Lower leg skin (tissue), 3 donors: ENCODE measurements around the gene CEACAM1.

Source experiments
- POLR2A ChIP-seq, 2 donors: fragments of 450-650 bp; IDR thresholded peaks; one replicate each; pipeline ENCODE4 v1.6.1; 2016 to 2017; ENCODE audit warnings: antibody characterized with exemption in 2 of 2, mild to moderate bottlenecking in 1 of 2, moderate library complexity in 1 of 2
- TF ChIP-seq, protein P1 (sequence below), 3 donors: fragments of 450-650 bp; IDR thresholded peaks; one replicate each; pipeline ENCODE4 v1.5.1; 2016; ENCODE audit warnings: antibody characterized with exemption in 3 of 3, mild to moderate bottlenecking in 3 of 3, moderate library complexity in 2 of 3

DNA sequence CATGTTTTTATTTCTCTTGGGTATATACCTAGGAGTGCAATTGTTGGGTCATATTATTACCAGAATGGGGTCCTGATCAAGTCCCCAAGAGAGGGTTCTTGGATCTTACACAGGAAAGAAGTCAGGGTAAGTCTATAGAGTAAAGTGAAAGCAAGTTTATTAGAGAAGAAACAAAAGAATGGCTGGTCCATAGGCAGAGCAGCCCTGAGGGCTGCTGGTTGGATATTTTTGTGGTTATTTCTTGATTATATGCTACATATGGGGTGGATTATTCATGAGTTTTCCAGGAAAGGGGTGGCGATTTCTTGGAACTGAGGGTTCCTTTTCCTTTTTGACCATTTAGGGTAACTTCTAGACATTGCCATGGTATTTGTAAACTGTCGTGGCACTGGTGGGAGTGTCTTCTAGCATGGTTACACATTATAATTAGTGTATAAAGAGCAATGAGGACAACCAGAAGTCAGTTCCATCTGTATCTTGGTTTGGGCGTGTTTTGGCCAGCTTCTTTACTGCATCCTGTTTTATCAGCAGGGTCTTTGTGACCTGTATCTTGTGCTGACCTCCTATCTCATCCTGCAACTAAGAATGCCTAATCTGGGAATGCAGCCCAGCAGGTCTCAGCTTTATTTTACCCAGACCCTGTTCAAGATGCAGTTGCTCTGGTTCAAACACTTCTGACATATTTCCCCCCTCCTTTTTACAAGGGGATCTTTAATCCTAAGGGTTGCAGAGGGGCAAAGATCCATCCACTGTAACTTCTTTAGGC, 41.1 kb downstream of the CEACAM1 start:
- TF ChIP-seq, protein P1, sequence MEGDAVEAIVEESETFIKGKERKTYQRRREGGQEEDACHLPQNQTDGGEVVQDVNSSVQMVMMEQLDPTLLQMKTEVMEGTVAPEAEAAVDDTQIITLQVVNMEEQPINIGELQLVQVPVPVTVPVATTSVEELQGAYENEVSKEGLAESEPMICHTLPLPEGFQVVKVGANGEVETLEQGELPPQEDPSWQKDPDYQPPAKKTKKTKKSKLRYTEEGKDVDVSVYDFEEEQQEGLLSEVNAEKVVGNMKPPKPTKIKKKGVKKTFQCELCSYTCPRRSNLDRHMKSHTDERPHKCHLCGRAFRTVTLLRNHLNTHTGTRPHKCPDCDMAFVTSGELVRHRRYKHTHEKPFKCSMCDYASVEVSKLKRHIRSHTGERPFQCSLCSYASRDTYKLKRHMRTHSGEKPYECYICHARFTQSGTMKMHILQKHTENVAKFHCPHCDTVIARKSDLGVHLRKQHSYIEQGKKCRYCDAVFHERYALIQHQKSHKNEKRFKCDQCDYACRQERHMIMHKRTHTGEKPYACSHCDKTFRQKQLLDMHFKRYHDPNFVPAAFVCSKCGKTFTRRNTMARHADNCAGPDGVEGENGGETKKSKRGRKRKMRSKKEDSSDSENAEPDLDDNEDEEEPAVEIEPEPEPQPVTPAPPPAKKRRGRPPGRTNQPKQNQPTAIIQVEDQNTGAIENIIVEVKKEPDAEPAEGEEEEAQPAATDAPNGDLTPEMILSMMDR (IDR thresholded peaks at IDR 0.05) = no peak
- TF ChIP-seq POLR2A (IDR thresholded peaks at IDR 0.05) = no peak
